Measurements from ENCODE around the gene SMIM32. TPM values are rescaled to one million over a fixed set of nuclear protein-coding genes. Genes with fewer than 3 reads are reported as not detected.

Gene SMIM32
- total and polyA plus RNA-seq, 10 donors = 0.37 TPM; not detected in 9

DNA sequence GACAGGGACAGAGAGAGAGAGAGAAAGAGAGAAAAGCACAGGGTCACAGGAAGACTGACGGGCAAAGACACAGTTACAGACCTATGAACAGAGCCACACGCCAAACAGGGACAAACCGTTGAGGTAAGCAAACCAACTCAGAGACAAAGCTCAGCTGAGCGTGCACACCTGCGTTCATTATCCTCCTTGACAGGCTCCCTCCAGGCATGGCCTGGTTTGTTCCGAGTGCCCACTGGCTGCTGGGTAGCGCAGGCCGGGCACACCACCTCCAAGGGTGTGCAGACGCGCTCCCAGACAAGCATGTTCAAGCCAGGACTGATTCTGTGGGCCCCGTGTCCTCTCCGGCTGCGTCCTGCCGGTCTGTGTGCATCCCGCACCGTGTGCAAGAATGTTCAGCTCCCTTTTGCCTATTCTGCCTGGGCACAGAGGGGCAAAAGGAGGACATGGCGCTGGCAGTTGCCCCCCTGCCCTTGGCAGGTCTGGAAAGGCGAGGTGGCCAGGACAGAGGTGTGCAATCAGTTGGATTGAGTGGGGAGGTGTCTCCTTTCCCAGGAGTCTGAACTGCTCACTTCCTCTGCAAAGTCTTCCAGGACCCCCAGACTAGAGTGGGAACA, 467 bp upstream of the SMIM32 start:
- Histone ChIP-seq H3K4me1 (peaks cover 13 to 28% (median 21%) of the 10 kb centered on the region in 6 donors), H3K36me3 (peaks cover 0 to 7% (median 3%) of the 10 kb centered on the region in 6 donors), H3K27me3 (replicated peaks in 1 of 7) (peaks cover 9 to 84% (median 28%) of the 10 kb centered on the region in 7 donors), H3K27ac (no peak overlapping the region), H3K4me3 (peak overlapping the region in 6 of 8 donors; percentile 22 to 53 (median 31)), H3K9me3 (no peaks in the 10 kb centered on the region)
- intact Hi-C loops (cut with DNase I; ENCODE audit: low total_unique reads) = no loop called here
- 37 to 61% (median 54%) methylated on average over 7 to 18 of the region's 18 CpGs for WGBS, 5 donors
- TF ChIP-seq POLR2AphosphoS5 (IDR thresholded peaks at IDR 0.05) (no peak), POLR2A (IDR thresholded peaks at IDR 0.05) (no peak)
- peak; percentile 53 for DNase-seq

DNA sequence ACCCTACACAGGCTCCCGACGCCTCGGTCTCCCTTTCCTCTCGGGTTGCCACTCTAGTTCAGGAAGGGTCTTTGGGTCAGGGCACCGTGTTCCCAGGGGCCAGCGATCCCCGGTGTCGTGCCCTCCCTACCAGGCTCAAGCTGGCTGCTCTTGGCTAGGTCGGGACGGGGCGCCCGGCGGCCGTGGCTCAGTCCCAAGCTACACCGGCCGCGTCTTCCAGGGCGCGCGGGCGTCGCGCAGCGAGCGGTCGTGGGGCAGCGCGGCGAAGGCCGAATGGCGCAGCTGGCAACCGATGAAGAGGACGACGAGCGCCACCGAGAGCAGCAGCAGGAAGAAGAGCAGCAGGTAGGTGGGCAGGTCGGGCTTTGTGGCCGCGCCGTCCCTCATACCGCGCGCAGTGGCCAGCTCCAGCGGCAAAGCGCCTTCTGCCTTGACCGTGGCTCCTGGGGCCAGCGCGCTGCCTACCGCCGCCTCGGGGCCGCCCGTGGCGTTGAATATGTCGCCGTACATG, 892 bp downstream of the SMIM32 start:
- peak; percentile 56 for DNase-seq
- peaks cover 0 to 20% (median 8%) of the 10 kb centered on the region in 6 donors for H3K36me3 ChIP-seq
- intact Hi-C loops (cut with DNase I; ENCODE audit: low total_unique reads) = no loop called here
- peaks cover 9 to 72% (median 28%) of the 10 kb centered on the region in 7 donors for H3K27me3 ChIP-seq (replicated peaks in 1 of 7)
- peaks cover 13 to 28% (median 21%) of the 10 kb centered on the region in 6 donors for H3K4me1 ChIP-seq
- H3K4me3 ChIP-seq = peak overlapping the region in 7 of 8 donors; percentile 22 to 53 (median 35)
- WGBS, 5 donors = 3 to 7% (median 4%) methylated on average over 3 to 56 of the region's 56 CpGs
- TF ChIP-seq POLR2AphosphoS5 (IDR thresholded peaks at IDR 0.05) = peak in 1 of 3 donors; percentile 49
- TF ChIP-seq, protein P1, sequence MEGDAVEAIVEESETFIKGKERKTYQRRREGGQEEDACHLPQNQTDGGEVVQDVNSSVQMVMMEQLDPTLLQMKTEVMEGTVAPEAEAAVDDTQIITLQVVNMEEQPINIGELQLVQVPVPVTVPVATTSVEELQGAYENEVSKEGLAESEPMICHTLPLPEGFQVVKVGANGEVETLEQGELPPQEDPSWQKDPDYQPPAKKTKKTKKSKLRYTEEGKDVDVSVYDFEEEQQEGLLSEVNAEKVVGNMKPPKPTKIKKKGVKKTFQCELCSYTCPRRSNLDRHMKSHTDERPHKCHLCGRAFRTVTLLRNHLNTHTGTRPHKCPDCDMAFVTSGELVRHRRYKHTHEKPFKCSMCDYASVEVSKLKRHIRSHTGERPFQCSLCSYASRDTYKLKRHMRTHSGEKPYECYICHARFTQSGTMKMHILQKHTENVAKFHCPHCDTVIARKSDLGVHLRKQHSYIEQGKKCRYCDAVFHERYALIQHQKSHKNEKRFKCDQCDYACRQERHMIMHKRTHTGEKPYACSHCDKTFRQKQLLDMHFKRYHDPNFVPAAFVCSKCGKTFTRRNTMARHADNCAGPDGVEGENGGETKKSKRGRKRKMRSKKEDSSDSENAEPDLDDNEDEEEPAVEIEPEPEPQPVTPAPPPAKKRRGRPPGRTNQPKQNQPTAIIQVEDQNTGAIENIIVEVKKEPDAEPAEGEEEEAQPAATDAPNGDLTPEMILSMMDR (IDR thresholded peaks at IDR 0.05 in 8 of 11, conservative IDR thresholded peaks at IDR 0.05 in 3 of 11) = no peak
- no peak overlapping the region for H3K27ac ChIP-seq
- H3K9me3 ChIP-seq = no peaks in the 10 kb centered on the region

DNA sequence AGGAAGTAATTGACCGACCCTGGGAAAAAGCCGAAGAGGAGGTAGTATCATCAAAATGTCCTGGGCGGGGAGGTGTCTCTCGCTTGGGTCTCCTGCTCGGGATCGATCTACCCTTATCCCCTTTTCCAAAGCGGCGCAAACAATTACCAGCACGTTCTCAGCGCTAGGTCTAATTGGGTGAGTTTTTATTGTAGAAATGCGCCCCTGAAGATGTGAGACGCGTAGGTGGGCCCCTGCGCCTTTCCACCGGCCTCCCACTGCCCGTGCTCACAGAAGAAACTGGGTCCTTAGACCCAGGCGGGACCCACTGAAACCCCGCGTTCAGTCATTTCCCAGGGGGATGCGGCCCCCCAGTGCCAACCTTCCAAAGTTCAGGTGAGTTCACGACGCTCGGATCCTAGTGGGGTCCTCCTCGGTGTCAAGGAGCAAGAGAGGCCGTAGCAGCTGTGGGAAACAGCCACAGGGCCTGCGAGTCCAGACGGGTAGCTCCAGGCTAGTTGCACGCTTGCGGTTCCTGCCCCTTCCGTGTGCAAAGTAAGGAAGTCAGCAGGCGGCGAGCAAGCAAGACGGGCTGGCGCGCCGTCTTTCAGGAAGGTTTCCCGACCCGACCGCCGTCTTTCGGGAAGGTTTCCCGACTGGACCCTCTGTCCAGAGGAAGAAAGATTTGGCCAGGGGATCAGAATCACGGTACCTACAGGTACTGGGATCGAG, 1.5 kb downstream of the SMIM32 start:
- Histone ChIP-seq H3K4me3 (peak overlapping the region in 6 of 8 donors; percentile 22 to 53 (median 36)), H3K4me1 (peaks cover 13 to 28% (median 21%) of the 10 kb centered on the region in 6 donors), H3K9me3 (no peaks in the 10 kb centered on the region), H3K27me3 (replicated peaks in 1 of 7) (peaks cover 9 to 66% (median 28%) of the 10 kb centered on the region in 7 donors), H3K27ac (no peak overlapping the region), H3K36me3 (peaks cover 0 to 26% (median 8%) of the 10 kb centered on the region in 6 donors)
- intact Hi-C loops (cut with DNase I; ENCODE audit: low total_unique reads) = no loop called here
- peak; percentile 66 for DNase-seq
- WGBS, 5 donors = 19 to 35% (median 22%) methylated on average over 40 to 44 of the region's 44 CpGs
- TF ChIP-seq, protein P1 (IDR thresholded peaks at IDR 0.05 in 8 of 11, conservative IDR thresholded peaks at IDR 0.05 in 3 of 11) = no peak
- TF ChIP-seq POLR2AphosphoS5 (IDR thresholded peaks at IDR 0.05) (no peak), POLR2A (IDR thresholded peaks at IDR 0.05) (no peak)

DNA sequence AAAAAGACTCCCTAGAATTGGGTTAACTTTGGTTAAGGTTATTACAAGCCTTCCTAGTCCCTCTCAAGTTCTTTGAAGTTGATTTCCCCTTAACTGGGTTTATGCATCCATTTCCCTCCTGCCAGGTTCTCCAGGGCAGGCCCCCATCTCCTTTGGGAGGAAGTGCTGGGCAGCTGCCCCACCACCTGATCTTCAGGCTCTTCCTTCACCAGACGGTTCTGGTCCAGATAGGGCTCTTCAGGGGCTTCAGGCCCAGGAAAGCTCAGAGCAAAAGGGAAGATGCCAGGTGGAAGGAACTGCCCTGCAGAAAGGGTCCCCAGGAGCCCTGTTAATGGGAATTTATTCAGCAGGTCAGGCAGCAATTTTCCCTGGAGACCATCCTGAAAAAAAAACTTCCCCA, 2.1 kb downstream of the SMIM32 start:
- DNase-seq = no peak
- H3K9me3 ChIP-seq = no peaks in the 10 kb centered on the region
- no peak overlapping the region for H3K4me3 ChIP-seq
- peaks cover 13 to 28% (median 21%) of the 10 kb centered on the region in 6 donors for H3K4me1 ChIP-seq
- no peak overlapping the region for H3K27ac ChIP-seq
- intact Hi-C loops (cut with DNase I; ENCODE audit: low total_unique reads) = no loop called here
- TF ChIP-seq POLR2AphosphoS5 (IDR thresholded peaks at IDR 0.05) = no peak
- no peak for TF ChIP-seq POLR2A (IDR thresholded peaks at IDR 0.05)
- TF ChIP-seq, protein P1 (IDR thresholded peaks at IDR 0.05 in 8 of 11, conservative IDR thresholded peaks at IDR 0.05 in 3 of 11) = no peak
- peaks cover 9 to 60% (median 28%) of the 10 kb centered on the region in 7 donors for H3K27me3 ChIP-seq (replicated peaks in 1 of 7)
- H3K36me3 ChIP-seq = peaks cover 0 to 32% (median 9%) of the 10 kb centered on the region in 6 donors
- WGBS, 5 donors = 9 to 19% (median 14%) methylated on average over 1 of the region's 1 CpG

Data from spleen (tissue), 11 donors.